ENCODE measurements around the gene CAVIN1.
A peak's percentile ranks its signal among the peaks of the same experiment; 100 is the strongest.

CAVIN1 gene

DNA sequence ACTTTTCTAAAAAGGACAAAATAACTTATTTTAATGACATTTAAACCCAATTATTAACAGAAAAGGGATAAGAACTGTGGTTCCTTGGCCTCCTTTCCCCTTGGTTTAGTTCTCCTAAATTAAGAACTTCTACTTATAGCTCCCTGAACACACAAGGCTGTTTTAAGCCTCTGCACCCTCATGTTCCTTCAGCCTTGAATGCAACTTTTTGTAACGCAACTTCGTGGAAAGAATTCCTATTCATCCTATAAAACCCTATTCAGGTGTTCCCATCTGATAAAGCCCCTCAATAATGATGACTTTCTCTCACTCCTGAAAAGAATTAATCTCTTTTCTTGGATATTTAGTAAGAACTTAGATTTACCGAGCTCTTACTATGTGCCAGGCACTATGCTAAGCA lies 41.2 kb downstream of the CAVIN1 start:
- DNase-seq, result no peak
- H3K4me3 ChIP-seq (ENCODE audit: low read depth in 1 of 2, low read length in 2 of 2), result no peak overlapping the region
- no peaks in the 10 kb centered on the region for H3K9me3 ChIP-seq (ENCODE audit: insufficient read depth, low read length, severe bottlenecking)
- no peak for ATAC-seq (ENCODE audit: insufficient read depth, low read depth)
- H3K27me3 ChIP-seq (ENCODE audit: insufficient read depth, low read length, poor library complexity), result no peaks in the 10 kb centered on the region
- H3K9ac ChIP-seq (ENCODE audit: low read depth, low read length), result no peak overlapping the region
- H3K36me3 ChIP-seq (ENCODE audit: insufficient read depth, low read length), result no peaks in the 10 kb centered on the region
- H3K4me2 ChIP-seq (ENCODE audit: insufficient read depth, low read length), result no peak overlapping the region
- peaks cover 27% of the 10 kb centered on the region for H3K4me1 ChIP-seq (ENCODE audit: insufficient read depth, low read length)
- no peak overlapping the region for H3K27ac ChIP-seq (ENCODE audit: low read length)
- H2AFZ ChIP-seq (ENCODE audit: low read depth, low read length), result no peak overlapping the region
- no peaks in the 10 kb centered on the region; the same call in 1 of the 2 replicates for H4K20me1 ChIP-seq (ENCODE audit: insufficient read depth, low read length)
- TF ChIP-seq, protein P1, sequence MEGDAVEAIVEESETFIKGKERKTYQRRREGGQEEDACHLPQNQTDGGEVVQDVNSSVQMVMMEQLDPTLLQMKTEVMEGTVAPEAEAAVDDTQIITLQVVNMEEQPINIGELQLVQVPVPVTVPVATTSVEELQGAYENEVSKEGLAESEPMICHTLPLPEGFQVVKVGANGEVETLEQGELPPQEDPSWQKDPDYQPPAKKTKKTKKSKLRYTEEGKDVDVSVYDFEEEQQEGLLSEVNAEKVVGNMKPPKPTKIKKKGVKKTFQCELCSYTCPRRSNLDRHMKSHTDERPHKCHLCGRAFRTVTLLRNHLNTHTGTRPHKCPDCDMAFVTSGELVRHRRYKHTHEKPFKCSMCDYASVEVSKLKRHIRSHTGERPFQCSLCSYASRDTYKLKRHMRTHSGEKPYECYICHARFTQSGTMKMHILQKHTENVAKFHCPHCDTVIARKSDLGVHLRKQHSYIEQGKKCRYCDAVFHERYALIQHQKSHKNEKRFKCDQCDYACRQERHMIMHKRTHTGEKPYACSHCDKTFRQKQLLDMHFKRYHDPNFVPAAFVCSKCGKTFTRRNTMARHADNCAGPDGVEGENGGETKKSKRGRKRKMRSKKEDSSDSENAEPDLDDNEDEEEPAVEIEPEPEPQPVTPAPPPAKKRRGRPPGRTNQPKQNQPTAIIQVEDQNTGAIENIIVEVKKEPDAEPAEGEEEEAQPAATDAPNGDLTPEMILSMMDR (IDR thresholded peaks at IDR 0.05; ENCODE audit: borderline replicate concordance, extremely low read depth, low read length, poor library complexity, severe bottlenecking), result no peak
- no peak for TF ChIP-seq EZH2 (IDR thresholded peaks at IDR 0.05; ENCODE audit: borderline replicate concordance, low read depth, low read length, severe bottlenecking)
- H3K79me2 ChIP-seq (ENCODE audit: insufficient read depth, low read length), result peaks cover 17% of the 10 kb centered on the region

DNA sequence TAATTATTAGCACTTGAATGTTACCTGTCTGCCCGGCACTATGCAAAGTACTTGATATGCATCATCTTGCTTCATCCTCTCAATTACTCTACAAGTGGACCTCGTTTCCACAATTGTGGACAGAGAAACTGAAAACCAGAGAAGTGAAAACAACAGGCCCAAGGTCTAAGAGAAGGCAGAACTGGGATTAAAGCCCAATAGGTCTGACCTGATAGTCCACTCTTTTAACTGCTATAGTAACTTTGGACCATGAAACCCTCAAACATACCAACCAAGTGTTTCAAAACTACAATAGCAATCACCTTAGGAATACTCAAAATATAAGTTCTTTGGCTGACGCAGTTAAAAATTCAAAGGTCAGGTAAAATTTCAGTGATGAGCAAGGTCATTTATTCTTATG lies 42.1 kb downstream of the CAVIN1 start:
- no peaks in the 10 kb centered on the region; the same call in 1 of the 2 replicates for H4K20me1 ChIP-seq (ENCODE audit: insufficient read depth, low read length)
- H3K79me2 ChIP-seq (ENCODE audit: insufficient read depth, low read length), result peaks cover 12% of the 10 kb centered on the region
- H3K4me2 ChIP-seq (ENCODE audit: insufficient read depth, low read length), result no peak overlapping the region
- H3K36me3 ChIP-seq (ENCODE audit: insufficient read depth, low read length), result no peaks in the 10 kb centered on the region
- H3K9me3 ChIP-seq (ENCODE audit: insufficient read depth, low read length, severe bottlenecking), result no peaks in the 10 kb centered on the region
- H3K4me1 ChIP-seq (ENCODE audit: insufficient read depth, low read length), result peaks cover 19% of the 10 kb centered on the region
- H3K9ac ChIP-seq (ENCODE audit: low read depth, low read length), result no peak overlapping the region
- ATAC-seq (ENCODE audit: insufficient read depth, low read depth) (no peak), DNase-seq (no peak)
- TF ChIP-seq EZH2 (IDR thresholded peaks at IDR 0.05; ENCODE audit: borderline replicate concordance, low read depth, low read length, severe bottlenecking), result no peak
- TF ChIP-seq, protein P1 (IDR thresholded peaks at IDR 0.05; ENCODE audit: borderline replicate concordance, extremely low read depth, low read length, poor library complexity, severe bottlenecking), result no peak
- H3K27ac ChIP-seq (ENCODE audit: low read length), result no peak overlapping the region
- no peak overlapping the region for H2AFZ ChIP-seq (ENCODE audit: low read depth, low read length)
- H3K27me3 ChIP-seq (ENCODE audit: insufficient read depth, low read length, poor library complexity), result no peaks in the 10 kb centered on the region
- H3K4me3 ChIP-seq (ENCODE audit: low read depth in 1 of 2, low read length in 2 of 2), result no peak overlapping the region

DNA sequence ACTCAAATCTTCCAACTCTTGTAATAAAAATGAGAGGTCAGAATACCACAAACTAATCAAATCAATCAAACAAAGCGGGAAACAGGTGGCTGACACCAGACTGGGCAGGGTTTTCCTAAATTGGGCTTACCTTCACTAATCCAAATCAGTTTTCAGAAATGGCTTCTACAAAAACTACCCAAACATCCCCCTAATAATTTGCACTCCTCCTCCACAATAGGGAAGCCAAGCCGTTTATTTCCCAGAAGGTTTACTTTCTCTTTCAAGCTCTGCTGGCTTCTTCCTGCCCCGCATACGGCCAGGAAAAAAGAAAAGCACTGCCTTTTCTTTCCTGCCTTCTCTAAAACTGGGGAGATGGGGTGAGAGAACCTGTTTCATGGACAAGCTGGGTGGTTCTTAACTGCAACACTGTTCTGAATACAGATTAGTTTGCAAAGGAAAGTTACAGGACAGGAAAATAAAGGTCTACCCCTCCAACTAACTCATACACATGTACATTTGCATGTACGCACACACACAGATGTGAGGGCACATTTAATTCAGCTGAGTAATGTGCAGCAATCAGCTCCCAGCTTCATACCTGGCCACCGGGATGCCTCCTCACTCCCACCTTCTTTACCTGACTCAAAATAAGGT lies 44.0 kb downstream of the CAVIN1 start:
- DNase-seq (peak; percentile 35), ATAC-seq (ENCODE audit: insufficient read depth, low read depth) (peak; percentile 87)
- Histone ChIP-seq H4K20me1 (ENCODE audit: insufficient read depth, low read length) (no peaks in the 10 kb centered on the region), H3K36me3 (ENCODE audit: insufficient read depth, low read length) (no peaks in the 10 kb centered on the region), H3K4me2 (ENCODE audit: insufficient read depth, low read length) (peak overlapping the region; percentile 65), H3K27ac (ENCODE audit: low read length) (peak overlapping the region; percentile 79), H3K4me3 (ENCODE audit: low read depth in 1 of 2, low read length in 2 of 2) (peak overlapping the region in 1 of 2 experiments; percentile 46; a peak in 3 of 4 replicates), H3K27me3 (ENCODE audit: insufficient read depth, low read length, poor library complexity) (no peaks in the 10 kb centered on the region), H3K9ac (ENCODE audit: low read depth, low read length) (peak overlapping the region; percentile 54), H3K4me1 (ENCODE audit: insufficient read depth, low read length) (peaks cover 19% of the 10 kb centered on the region), H3K79me2 (ENCODE audit: insufficient read depth, low read length) (peaks cover 6% of the 10 kb centered on the region), H2AFZ (ENCODE audit: low read depth, low read length) (peak overlapping the region; percentile 72), H3K9me3 (ENCODE audit: insufficient read depth, low read length, severe bottlenecking) (no peaks in the 10 kb centered on the region)
- TF ChIP-seq EZH2 (IDR thresholded peaks at IDR 0.05; ENCODE audit: borderline replicate concordance, low read depth, low read length, severe bottlenecking), result no peak
- TF ChIP-seq, protein P1 (IDR thresholded peaks at IDR 0.05; ENCODE audit: borderline replicate concordance, extremely low read depth, low read length, poor library complexity, severe bottlenecking), result no peak

Measured in DND-41 (cell line).